HepG2 (cell line): ENCODE data around the gene VPS9D1. TPM values are rescaled to one million over a fixed set of nuclear protein-coding genes. Genes with fewer than 3 reads are reported as not detected.

Source experiments
- AKAP8 ChIP-seq: sonication (generic); formaldehyde crosslinking; IDR thresholded peaks from 2 replicates; pipeline ENCODE4 v1.5.1; 2020; ENCODE audit warnings: mild to moderate bottlenecking, missing genetic modification reagents
- ARNT ChIP-seq: fragments of 450-650 bp; IDR thresholded peaks from 2 replicates; pipeline ENCODE4 v1.6.1; 2017
- ATF4 ChIP-seq, 2 experiments: fragments of 450-650 bp in 1 of 2; sonication (generic) in 1 of 2; formaldehyde crosslinking; IDR thresholded peaks; 2 replicates each; pipeline versions ENCODE4 v1.5.0 to v1.8.0; 2020 to 2022; ENCODE audit warnings: mild to moderate bottlenecking in 1 of 2, missing genetic modification reagents in 1 of 2
- BCLAF1 ChIP-seq: fragments of 450-650 bp; IDR thresholded peaks from 2 replicates; pipeline ENCODE4 v1.6.1; 2017; ENCODE audit warnings: mild to moderate bottlenecking
- HNRNPLL ChIP-seq: fragments of 200-400 bp; formaldehyde crosslinking; IDR thresholded peaks from 2 replicates; pipeline ENCODE4 v1.6.1; 2017; ENCODE audit warnings: mild to moderate bottlenecking, low read depth, low read length; ENCODE audit not compliant: poor library complexity, severe bottlenecking
- KAT8 ChIP-seq: IDR thresholded peaks from 2 replicates; pipeline ENCODE4 v1.6.1; 2016; ENCODE audit warnings: missing genetic modification reagents, missing compliant biosample characterization
- NFE2L1 ChIP-seq: sonication (generic); formaldehyde crosslinking; IDR thresholded peaks from 2 replicates; pipeline ENCODE4 v1.4.0; 2020; ENCODE audit warnings: missing genetic modification reagents, mild to moderate bottlenecking, borderline replicate concordance
- RORA ChIP-seq: sonication (generic); formaldehyde crosslinking; IDR thresholded peaks from 2 replicates; pipeline ENCODE4 v1.5.0; 2020; ENCODE audit warnings: mild to moderate bottlenecking, missing genetic modification reagents, moderate library complexity
- SIN3A ChIP-seq: IDR thresholded peaks from 2 replicates; pipeline ENCODE4 v1.6.1; 2011; ENCODE audit warnings: low read depth, mild to moderate bottlenecking, control low read depth, low read length, borderline replicate concordance
- STAT5B ChIP-seq: sonication (generic); formaldehyde crosslinking; IDR thresholded peaks from 2 replicates; pipeline ENCODE4 v1.4.0; 2020; ENCODE audit warnings: missing genetic modification reagents
- ZBTB14 ChIP-seq: sonication (generic); formaldehyde crosslinking; IDR thresholded peaks from 2 replicates; pipeline ENCODE4 v1.4.0; 2020; ENCODE audit warnings: missing genetic modification reagents
- ZFP90 ChIP-seq: sonication (generic); formaldehyde crosslinking; IDR thresholded peaks from 2 replicates; pipeline ENCODE4 v1.8.0; 2022; ENCODE audit warnings: missing genetic modification reagents, mild to moderate bottlenecking, inconsistent platforms, borderline replicate concordance
- ZNF251 ChIP-seq: sonication (generic); formaldehyde crosslinking; IDR thresholded peaks from 2 replicates; pipeline ENCODE4 v1.9.0; 2021; ENCODE audit warnings: mild to moderate bottlenecking, missing genetic modification reagents
- ZNF562 ChIP-seq: sonication (generic); formaldehyde crosslinking; IDR thresholded peaks from 2 replicates; pipeline ENCODE4 v1.8.0; 2022; ENCODE audit warnings: missing genetic modification reagents, borderline replicate concordance
- ZSCAN31 ChIP-seq: sonication (generic); formaldehyde crosslinking; IDR thresholded peaks from 2 replicates; pipeline ENCODE4 v1.5.0; 2020; ENCODE audit warnings: low read depth, mild to moderate bottlenecking, missing genetic modification reagents
- polyA plus RNA-seq, 8 experiments: library from polyadenylated mRNA; depleted of rRNA in 3 of 8; stranded (reverse) in 7 of 8; unstranded in 1 of 8; fragments of >200 nt; fragmentation: Illumina TruSeq in 4 of 8; extraction: Trizol in 4 of 8; gene quantifications; 2 replicates each; pipeline versions ENCODE4 v1.2.1 to v1.2.3, GENCODE V29; 2011 to 2016; ENCODE audit warnings: low read depth in 4 of 8, missing spikeins in 1 of 8, mixed read lengths in 1 of 8; ENCODE audit not compliant: insufficient read depth in 1 of 8
- total RNA-seq, 5 experiments: library from RNA; depleted of rRNA; stranded (reverse); fragments of >200 nt; fragmentation: Illumina TruSeq; extraction: Trizol; gene quantifications; 2 replicates each; pipeline ENCODE4 v1.2.3, GENCODE V29; 2016; ENCODE audit warnings: low read depth in 1 of 5
- TF ChIP-seq, protein P1 (sequence below), 2 experiments: sonication (generic) in 1 of 2; formaldehyde crosslinking in 1 of 2; IDR thresholded peaks; 2 replicates each; pipeline versions ENCODE4 v1.4.0 to v1.6.1; 2016 to 2020; ENCODE audit warnings: borderline replicate concordance in 1 of 2, low read depth in 1 of 2, mild to moderate bottlenecking in 1 of 2, missing genetic modification reagents in 1 of 2
- TF ChIP-seq, protein P2 (sequence below): IDR thresholded peaks from 2 replicates; pipeline ENCODE4 v1.6.1; 2016; ENCODE audit warnings: missing genetic modification reagents, missing compliant biosample characterization

The VPS9D1 gene
- total and polyA plus RNA-seq, 2 of the 13 experiments (the other 11 are each of a cell fraction or from before 2014, with no cell fraction given), result 10.1 to 13.2 TPM

DNA sequence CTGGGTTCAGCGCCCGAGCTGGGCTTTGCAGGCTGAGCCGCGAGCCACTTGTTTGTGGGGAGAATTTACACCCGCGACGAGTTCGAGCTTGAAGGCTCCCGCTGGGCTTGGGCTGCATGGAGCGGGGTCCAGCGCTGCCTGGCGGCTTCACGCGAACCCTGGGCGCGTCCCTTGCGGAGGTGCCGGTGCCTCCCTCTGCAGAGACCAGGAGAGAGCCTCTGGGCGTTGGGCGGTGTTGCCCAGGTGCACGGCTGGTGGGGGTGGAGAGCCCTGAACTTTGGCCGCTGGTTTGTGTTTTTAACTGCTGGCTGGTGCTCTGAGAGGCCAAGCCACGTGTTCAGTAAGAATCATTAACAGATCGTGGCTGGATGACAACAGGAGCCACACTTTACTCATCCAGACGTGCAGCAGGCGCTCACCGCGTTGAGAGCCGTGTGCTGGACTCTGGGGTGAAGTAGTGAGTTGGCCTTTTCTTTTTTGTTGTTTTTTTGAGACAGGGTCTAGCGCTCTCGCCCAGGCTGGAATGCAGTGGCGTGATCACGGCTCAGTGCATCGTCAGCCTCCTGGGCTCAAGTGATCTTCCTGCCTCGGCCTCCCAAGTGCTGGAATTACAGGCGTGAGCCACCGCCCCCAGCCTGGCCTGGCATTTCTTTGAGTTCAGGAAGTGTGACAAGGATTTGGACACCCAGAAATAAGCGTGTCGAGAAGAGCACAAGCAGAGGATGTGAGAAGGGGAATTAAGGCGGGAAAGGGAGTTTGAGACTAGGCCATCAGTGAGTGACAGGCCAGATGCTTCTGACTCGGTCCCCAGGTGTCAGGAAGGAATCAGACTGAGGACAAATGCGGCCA is 33.4 kb downstream of the VPS9D1 start (continued):
- TF ChIP-seq, protein P1, sequence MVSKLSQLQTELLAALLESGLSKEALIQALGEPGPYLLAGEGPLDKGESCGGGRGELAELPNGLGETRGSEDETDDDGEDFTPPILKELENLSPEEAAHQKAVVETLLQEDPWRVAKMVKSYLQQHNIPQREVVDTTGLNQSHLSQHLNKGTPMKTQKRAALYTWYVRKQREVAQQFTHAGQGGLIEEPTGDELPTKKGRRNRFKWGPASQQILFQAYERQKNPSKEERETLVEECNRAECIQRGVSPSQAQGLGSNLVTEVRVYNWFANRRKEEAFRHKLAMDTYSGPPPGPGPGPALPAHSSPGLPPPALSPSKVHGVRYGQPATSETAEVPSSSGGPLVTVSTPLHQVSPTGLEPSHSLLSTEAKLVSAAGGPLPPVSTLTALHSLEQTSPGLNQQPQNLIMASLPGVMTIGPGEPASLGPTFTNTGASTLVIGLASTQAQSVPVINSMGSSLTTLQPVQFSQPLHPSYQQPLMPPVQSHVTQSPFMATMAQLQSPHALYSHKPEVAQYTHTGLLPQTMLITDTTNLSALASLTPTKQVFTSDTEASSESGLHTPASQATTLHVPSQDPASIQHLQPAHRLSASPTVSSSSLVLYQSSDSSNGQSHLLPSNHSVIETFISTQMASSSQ (IDR thresholded peaks at IDR 0.05; ENCODE audit: low read depth), result peak; percentile 94
- TF ChIP-seq, protein P1 (CRISPR knock-in tag; IDR thresholded peaks at IDR 0.05; ENCODE audit: borderline replicate concordance), result peak; percentile 99
- TF ChIP-seq ATF4 (CRISPR knock-in tag; IDR thresholded peaks at IDR 0.05) (peak in 1 of 2 experiments; percentile 84; a peak in 2 of 4 replicates), ZBTB14 (CRISPR knock-in tag) (peak; percentile 62), ZNF562 (no peak), NFE2L1 (CRISPR knock-in tag) (no peak), ZFP90 (CRISPR knock-in tag) (peak; percentile 99), AKAP8 (CRISPR knock-in tag) (peak; percentile 98), ZNF251 (CRISPR knock-in tag) (no peak), RORA (no peak), ARNT (no peak), KAT8 (CRISPR knock-in tag) (peak; percentile 96), SIN3A (peak; percentile 97), HNRNPLL (peak; percentile 95), BCLAF1 (no peak), ZSCAN31 (CRISPR knock-in tag) (peak; percentile 97), STAT5B (CRISPR knock-in tag) (0 out of 2 replicates have a peak, but pooled peaks have one; percentile 18)
- TF ChIP-seq, protein P2, sequence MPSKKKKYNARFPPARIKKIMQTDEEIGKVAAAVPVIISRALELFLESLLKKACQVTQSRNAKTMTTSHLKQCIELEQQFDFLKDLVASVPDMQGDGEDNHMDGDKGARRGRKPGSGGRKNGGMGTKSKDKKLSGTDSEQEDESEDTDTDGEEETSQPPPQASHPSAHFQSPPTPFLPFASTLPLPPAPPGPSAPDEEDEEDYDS (CRISPR knock-in tag), result peak; percentile 96
